ENCODE data around the gene AQP6.

DNA sequence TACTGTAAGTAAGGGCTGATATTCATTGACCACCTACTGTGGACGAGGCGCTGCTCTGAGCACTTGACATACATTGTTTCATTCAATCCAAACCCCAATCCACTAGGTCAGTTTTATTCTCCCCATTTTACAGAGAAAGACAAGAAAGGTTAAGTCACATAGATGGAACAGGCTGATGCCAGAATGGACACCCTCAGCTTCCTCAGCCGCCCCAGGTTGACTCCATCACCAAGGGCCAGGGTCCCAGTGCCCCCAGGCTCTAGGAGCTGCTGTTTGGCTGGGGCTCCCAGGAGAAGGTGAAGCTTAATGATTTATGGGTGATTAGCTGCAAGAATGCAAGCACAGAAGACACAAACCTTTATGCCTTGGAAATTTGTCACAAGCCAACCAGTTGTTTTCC lies 22.9 kb upstream of the AQP6 start:
- TF ChIP-seq, protein P1, sequence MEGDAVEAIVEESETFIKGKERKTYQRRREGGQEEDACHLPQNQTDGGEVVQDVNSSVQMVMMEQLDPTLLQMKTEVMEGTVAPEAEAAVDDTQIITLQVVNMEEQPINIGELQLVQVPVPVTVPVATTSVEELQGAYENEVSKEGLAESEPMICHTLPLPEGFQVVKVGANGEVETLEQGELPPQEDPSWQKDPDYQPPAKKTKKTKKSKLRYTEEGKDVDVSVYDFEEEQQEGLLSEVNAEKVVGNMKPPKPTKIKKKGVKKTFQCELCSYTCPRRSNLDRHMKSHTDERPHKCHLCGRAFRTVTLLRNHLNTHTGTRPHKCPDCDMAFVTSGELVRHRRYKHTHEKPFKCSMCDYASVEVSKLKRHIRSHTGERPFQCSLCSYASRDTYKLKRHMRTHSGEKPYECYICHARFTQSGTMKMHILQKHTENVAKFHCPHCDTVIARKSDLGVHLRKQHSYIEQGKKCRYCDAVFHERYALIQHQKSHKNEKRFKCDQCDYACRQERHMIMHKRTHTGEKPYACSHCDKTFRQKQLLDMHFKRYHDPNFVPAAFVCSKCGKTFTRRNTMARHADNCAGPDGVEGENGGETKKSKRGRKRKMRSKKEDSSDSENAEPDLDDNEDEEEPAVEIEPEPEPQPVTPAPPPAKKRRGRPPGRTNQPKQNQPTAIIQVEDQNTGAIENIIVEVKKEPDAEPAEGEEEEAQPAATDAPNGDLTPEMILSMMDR (IDR thresholded peaks at IDR 0.05), result no peak
- TF ChIP-seq SP1 (CRISPR knock-in tag; conservative IDR thresholded peaks at IDR 0.05) (no peak), ESRRA (CRISPR knock-in tag; IDR thresholded peaks at IDR 0.05; ENCODE audit: borderline replicate concordance) (no peak)
- TF ChIP-seq, protein P2, sequence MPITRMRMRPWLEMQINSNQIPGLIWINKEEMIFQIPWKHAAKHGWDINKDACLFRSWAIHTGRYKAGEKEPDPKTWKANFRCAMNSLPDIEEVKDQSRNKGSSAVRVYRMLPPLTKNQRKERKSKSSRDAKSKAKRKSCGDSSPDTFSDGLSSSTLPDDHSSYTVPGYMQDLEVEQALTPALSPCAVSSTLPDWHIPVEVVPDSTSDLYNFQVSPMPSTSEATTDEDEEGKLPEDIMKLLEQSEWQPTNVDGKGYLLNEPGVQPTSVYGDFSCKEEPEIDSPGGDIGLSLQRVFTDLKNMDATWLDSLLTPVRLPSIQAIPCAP (CRISPR knock-in tag; IDR thresholded peaks at IDR 0.05), result no peak

Measured in WTC11 (cell line).